Astrocyte of the spinal cord (primary cell): Measurements from ENCODE around the gene CNOT11.
"Not testable (repeated sequence)": the region's sequence is repeated elsewhere in the genome, so short reads cannot be mapped to it uniquely, and the experiment has no call there.

Experiments used
- DNase-seq: peaks from one replicate; pipeline ENCODE4 v3.0.0; 2011; ENCODE audit warnings: low read depth, low spot score
- H3K4me3 ChIP-seq: 2 replicates; pipeline ENCODE4 v1.5.1; 2011; ENCODE audit warnings: low read depth, mild to moderate bottlenecking, low read length, moderate library complexity
- in situ Hi-C: cut with HindIII; loops from 2 replicates; pipeline ENCODE4 v1.10.0; 2017; ENCODE audit warnings: low sequenced_read_pairs
- TF ChIP-seq, protein P1 (sequence below): IDR thresholded peaks from 2 replicates; pipeline ENCODE4 v1.5.1; 2012; ENCODE audit warnings: low read depth, mild to moderate bottlenecking, low read length, inconsistent platforms

The CNOT11 gene

DNA sequence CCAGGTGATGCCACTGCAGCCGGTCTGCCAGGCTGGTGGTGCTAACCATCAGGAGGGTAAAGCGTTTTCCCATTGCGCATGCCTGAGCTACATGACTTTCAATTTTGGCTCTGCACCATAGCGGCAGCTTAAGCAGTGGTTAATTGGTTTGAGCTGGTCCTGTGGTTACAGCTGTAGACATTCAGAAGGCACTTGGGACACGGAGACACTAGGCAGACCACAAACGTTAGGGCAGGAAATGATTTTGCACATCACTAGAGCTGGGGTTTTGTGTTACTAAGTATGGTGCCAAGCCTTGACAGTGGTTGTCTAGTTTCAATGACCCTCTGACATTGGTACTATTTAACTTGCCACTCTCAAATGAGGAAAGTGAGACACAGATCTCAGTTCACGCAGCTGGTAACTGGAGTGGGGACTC is 28.9 kb upstream of the CNOT11 start:
- H3K4me3 ChIP-seq = no peak overlapping the region
- in situ Hi-C loops = no loop called here
- DNase-seq = no peak
- TF ChIP-seq, protein P1, sequence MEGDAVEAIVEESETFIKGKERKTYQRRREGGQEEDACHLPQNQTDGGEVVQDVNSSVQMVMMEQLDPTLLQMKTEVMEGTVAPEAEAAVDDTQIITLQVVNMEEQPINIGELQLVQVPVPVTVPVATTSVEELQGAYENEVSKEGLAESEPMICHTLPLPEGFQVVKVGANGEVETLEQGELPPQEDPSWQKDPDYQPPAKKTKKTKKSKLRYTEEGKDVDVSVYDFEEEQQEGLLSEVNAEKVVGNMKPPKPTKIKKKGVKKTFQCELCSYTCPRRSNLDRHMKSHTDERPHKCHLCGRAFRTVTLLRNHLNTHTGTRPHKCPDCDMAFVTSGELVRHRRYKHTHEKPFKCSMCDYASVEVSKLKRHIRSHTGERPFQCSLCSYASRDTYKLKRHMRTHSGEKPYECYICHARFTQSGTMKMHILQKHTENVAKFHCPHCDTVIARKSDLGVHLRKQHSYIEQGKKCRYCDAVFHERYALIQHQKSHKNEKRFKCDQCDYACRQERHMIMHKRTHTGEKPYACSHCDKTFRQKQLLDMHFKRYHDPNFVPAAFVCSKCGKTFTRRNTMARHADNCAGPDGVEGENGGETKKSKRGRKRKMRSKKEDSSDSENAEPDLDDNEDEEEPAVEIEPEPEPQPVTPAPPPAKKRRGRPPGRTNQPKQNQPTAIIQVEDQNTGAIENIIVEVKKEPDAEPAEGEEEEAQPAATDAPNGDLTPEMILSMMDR = no peak

DNA sequence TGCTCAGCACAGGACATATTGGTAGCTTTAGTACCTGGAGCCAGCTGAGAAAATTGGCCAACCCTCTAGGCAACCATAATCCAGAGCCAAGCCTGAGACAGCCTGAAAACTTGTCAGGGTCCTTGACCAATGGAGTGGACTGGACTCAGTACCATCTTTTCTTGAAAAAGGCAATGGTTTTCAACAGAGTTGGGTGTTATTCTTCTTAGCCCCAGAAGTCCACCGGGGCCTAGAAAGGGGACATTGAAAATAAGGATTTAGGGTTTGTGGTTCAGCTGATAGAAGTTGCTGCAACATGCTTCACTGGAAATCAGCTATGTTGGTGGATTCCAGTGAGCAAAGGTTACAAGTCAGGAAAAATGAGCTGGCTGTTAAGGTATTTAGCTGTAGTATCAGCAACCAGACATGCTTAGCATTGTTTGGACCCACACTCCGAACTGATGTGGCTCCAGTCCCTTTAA is 22.1 kb upstream of the CNOT11 start:
- DNase-seq = peak; percentile 45
- TF ChIP-seq, protein P1 = no peak
- H3K4me3 ChIP-seq = no peak overlapping the region
- in situ Hi-C loops = no loop called here

DNA sequence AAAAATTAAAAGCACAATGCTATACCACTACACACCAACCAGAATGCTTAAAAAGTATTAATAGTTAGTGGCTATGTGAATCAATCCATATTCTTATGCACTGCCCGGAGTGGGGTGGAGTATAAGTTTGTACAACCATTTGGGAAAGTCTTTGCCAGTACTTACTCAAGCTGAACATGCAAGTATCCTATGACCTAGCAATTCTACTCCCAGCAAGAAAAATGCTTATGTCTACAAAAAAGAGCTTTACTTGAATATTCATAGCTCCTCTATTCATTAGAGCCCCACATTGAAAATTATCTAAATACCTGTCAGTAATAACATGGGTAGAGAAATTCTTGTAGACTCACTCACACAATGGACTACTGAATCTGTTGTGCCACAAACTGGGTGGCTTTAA is 21.4 kb upstream of the CNOT11 start:
- in situ Hi-C loops = no loop called here

DNA sequence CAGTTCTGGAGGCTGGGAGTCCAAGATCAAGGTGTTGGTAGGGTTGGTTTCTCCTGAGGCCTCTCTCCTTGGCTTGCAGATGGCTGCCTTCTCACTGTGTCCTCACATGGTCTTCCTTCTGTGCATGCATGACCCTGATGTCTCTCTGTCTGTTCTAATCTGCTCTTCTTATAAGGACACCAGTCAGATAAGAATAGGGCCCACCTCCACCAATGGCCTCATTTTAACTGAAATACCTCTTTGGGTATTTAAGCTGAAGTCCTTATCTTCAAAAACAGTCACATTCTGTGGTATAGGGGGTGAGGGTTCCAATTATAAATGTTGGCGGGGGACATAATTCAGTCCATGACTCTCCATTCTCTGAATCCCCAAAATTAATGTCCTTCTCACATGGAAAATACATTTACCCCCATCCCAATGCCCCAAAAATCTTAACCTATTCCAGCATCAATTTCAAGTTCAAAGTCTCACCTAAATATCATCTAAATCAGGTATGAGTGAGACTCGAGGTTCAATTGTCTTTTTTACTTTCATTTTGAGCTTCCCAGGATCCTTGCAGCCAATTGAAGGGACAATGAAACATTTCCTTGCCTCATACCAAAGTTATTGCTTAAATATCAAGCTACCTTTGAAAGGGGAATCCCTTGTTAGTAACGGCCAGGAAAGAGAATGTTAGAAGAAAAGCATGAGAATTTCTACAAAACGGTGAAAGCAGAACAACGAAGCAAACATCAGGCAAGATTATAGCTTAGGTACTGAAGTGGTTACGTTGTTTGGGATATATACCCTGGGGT is 20.6 kb upstream of the CNOT11 start:
- in situ Hi-C loops = no loop called here

More for the DNA sequence above, 21.4 kb upstream of the CNOT11 start:
- H3K4me3 ChIP-seq = no peak overlapping the region
- TF ChIP-seq, protein P1 = no peak
- no peak for DNase-seq

DNA sequence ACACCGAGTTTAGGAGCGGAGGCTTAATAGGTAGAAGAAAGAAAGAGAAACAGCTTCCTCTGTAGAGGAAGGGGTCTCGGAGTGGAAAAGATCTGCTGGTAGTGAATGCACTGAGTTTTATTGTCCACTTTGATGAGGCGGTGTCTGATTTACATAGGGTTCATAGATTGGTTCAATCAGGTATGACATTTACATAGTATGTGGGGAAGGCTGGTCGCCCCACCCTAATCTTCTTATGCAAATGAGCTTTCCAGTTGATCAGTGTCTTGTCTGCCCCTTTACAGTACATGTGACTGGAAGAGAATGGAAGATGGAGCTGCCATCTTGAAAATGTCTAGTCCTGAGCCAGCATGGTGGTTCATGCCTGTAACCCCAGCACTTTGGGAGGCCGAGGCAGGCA is 19.9 kb upstream of the CNOT11 start:
- H3K4me3 ChIP-seq = no peak overlapping the region
- no peak for DNase-seq
- TF ChIP-seq, protein P1 = no peak
- in situ Hi-C loops = no loop called here

More for the DNA sequence above, 20.6 kb upstream of the CNOT11 start:
- DNase-seq = no peak
- TF ChIP-seq, protein P1 = no peak
- H3K4me3 ChIP-seq = no peak overlapping the region

DNA sequence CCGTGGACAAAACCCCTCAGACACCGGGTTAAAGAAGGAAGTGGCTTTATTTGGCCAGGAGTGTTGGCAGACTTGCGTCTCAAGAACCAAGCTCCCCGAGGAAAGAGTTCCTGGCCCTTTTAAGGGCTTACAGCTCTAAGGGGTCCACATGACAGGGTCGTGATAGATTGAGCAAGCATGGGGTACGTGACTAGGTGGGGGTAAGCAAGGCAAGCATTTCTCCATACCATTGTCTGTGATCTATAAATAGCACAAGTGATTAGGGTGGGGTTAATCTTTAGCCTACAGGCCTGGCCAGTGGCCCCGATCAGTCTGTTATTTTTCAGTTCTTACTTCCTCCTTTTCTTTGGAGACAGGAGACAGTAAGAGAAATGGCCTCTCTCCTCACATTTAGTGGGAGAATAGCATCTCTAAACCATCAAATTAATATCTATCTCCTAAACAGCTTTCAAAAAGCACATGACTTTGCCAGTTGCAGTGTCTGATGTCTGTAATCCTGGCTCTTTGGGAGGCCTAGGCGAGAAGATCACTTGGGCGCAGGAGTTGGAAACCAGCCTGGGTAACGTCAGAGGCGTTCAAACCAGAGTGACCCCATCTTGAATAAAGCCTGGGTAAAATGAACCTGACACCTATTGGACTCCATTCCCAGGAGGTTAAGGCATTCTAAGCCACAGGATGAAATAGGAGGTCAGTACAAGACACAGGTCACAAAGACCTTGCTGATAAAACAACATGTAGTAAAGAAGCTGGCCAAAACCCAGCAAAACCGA is 18.3 kb upstream of the CNOT11 start:
- TF ChIP-seq, protein P1 = no peak
- no peak for DNase-seq
- no peak overlapping the region for H3K4me3 ChIP-seq
- in situ Hi-C loops = no loop called here

DNA sequence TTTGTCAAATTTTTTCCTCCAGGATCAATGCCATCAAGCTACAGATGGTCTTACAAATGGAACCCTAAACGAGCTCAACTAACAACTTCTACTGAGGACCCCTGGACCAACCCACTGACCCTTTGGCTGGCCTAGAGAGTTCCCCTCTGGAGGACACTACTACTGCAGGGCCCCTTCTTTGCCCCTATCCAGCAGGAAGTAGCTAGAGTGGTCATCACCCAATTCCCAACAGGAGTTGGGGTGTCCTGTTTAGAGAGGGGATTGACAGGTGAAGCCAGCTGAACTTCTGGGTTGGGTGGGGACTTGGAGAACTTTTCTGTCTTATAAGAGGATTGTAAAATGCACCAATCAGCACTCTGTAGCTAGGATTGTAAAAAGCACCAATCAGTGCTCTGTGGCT is 16.7 kb upstream of the CNOT11 start:
- DNase-seq, in situ Hi-C loops: not testable (repeated sequence)

DNA sequence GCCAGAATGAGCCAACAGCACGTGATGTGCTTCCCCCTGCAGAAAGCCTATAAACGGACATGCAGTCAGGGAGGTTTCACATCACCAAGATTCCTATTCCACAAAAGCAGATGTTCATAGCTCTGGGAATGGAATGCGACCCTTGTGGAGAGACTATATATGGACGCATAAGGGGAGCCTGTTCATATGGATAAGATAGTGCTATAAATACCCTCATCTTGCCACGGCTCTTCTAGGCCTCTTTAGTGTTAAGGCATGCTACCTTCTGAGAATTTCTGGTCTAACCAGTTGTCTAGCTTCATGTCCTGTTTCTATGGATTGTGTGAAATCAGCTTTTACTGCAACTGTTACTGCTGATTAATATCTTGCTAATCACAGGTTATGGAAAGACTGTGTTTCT is 14.7 kb upstream of the CNOT11 start:
- in situ Hi-C loops, DNase-seq, H3K4me3 ChIP-seq: not testable (repeated sequence)

More for the DNA sequence above, 16.7 kb upstream of the CNOT11 start:
- not testable (repeated sequence) for H3K4me3 ChIP-seq
